ENCODE data around the gene ACTL6B. TPM values are rescaled to one million over a fixed set of nuclear protein-coding genes. Genes with fewer than 3 reads are reported as not detected.
A peak's percentile ranks its signal among the peaks of the same experiment; 100 is the strongest.

ACTL6B gene
- total and polyA plus RNA-seq, 9 of the 15 experiments (the other 6 are each of a cell fraction or from before 2014, with no cell fraction given), result not detected

DNA sequence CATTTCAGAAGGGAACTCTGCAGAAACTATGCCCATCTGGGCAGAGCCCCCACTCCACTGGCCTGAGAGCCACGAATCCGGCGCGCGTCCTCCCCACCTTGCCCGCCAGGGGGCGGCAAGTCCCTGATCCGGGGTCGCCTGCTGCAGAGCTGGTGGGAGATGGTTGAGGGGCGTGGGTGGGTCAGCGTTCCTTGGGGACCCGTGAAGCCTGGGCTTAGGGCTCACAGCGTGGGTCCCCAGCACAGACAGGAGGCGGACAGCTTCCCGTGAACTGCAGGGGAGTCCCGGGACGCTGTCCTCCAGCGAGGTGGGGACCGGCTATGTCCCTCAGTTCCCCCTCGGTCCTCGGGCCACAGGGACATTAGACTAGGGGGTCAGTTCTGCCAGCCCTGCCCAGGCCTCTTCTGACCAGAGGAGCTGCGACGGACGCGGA is 49.1 kb upstream of the ACTL6B start (continued):
- no peak for TF ChIP-seq ILK (tag; IDR thresholded peaks at IDR 0.05; ENCODE audit: borderline replicate concordance, low read depth)
- peak; percentile 18; the same call in 1 of the 2 replicates for TF ChIP-seq ESRRA (IDR thresholded peaks at IDR 0.05; ENCODE audit: borderline replicate concordance, low read depth)
- TF ChIP-seq STAG1 (CRISPR knock-in tag; IDR thresholded peaks at IDR 0.05; ENCODE audit: borderline replicate concordance), result peak; percentile 44
- TF ChIP-seq ZBTB17 (CRISPR knock-in tag; IDR thresholded peaks at IDR 0.05), result peak; percentile 88
- TF ChIP-seq NR4A1 (CRISPR knock-in tag; IDR thresholded peaks at IDR 0.05), result peak; percentile 82; the same call in 1 of the 2 replicates
- TF ChIP-seq NR4A1 (tag; IDR thresholded peaks at IDR 0.05), result no peak
- TF ChIP-seq, protein P1, sequence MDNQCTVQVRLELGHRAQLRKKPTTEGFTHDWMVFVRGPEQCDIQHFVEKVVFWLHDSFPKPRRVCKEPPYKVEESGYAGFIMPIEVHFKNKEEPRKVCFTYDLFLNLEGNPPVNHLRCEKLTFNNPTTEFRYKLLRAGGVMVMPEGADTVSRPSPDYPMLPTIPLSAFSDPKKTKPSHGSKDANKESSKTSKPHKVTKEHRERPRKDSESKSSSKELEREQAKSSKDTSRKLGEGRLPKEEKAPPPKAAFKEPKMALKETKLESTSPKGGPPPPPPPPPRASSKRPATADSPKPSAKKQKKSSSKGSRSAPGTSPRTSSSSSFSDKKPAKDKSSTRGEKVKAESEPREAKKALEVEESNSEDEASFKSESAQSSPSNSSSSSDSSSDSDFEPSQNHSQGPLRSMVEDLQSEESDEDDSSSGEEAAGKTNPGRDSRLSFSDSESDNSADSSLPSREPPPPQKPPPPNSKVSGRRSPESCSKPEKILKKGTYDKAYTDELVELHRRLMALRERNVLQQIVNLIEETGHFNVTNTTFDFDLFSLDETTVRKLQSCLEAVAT (IDR thresholded peaks at IDR 0.05), result peak in 1 of 2 experiments; percentile 58; a peak in 2 of 4 replicates
- TF ChIP-seq, protein P2, sequence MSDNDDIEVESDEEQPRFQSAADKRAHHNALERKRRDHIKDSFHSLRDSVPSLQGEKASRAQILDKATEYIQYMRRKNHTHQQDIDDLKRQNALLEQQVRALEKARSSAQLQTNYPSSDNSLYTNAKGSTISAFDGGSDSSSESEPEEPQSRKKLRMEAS (CRISPR knock-in tag; IDR thresholded peaks at IDR 0.05), result no peak
- no peak for TF ChIP-seq POLR2A (conservative IDR thresholded peaks at IDR 0.05)
- peak; percentile 48 for TF ChIP-seq NBN (IDR thresholded peaks at IDR 0.05; ENCODE audit: low read depth)
- TF ChIP-seq, protein P3, sequence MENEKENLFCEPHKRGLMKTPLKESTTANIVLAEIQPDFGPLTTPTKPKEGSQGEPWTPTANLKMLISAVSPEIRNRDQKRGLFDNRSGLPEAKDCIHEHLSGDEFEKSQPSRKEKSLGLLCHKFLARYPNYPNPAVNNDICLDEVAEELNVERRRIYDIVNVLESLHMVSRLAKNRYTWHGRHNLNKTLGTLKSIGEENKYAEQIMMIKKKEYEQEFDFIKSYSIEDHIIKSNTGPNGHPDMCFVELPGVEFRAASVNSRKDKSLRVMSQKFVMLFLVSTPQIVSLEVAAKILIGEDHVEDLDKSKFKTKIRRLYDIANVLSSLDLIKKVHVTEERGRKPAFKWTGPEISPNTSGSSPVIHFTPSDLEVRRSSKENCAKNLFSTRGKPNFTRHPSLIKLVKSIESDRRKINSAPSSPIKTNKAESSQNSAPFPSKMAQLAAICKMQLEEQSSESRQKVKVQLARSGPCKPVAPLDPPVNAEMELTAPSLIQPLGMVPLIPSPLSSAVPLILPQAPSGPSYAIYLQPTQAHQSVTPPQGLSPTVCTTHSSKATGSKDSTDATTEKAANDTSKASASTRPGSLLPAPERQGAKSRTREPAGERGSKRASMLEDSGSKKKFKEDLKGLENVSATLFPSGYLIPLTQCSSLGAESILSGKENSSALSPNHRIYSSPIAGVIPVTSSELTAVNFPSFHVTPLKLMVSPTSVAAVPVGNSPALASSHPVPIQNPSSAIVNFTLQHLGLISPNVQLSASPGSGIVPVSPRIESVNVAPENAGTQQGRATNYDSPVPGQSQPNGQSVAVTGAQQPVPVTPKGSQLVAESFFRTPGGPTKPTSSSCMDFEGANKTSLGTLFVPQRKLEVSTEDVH (IDR thresholded peaks at IDR 0.05; ENCODE audit: low read depth, partially characterized antibody), result peak; percentile 12
- TF ChIP-seq, protein P4, sequence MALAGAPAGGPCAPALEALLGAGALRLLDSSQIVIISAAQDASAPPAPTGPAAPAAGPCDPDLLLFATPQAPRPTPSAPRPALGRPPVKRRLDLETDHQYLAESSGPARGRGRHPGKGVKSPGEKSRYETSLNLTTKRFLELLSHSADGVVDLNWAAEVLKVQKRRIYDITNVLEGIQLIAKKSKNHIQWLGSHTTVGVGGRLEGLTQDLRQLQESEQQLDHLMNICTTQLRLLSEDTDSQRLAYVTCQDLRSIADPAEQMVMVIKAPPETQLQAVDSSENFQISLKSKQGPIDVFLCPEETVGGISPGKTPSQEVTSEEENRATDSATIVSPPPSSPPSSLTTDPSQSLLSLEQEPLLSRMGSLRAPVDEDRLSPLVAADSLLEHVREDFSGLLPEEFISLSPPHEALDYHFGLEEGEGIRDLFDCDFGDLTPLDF (CRISPR knock-in tag; IDR thresholded peaks at IDR 0.05), result no peak
- no peak for TF ChIP-seq HMG20A (CRISPR knock-in tag; conservative IDR thresholded peaks at IDR 0.05)
- TF ChIP-seq ZNF644 (tag; IDR thresholded peaks at IDR 0.05; ENCODE audit: low read depth), result no peak
- peak; percentile 35; the same call in 1 of the 2 replicates for TF ChIP-seq NFRKB (IDR thresholded peaks at IDR 0.05; ENCODE audit: low read depth)
- no peak for TF ChIP-seq MYC (IDR thresholded peaks at IDR 0.05; ENCODE audit: low read depth, low read length)
- peak; percentile 81; the same call in 1 of the 2 replicates for TF ChIP-seq MYC (CRISPR knock-in tag; IDR thresholded peaks at IDR 0.05; ENCODE audit: borderline replicate concordance, low read depth)
- peak; percentile 90 for TF ChIP-seq SMARCA5 (IDR thresholded peaks at IDR 0.05)
- TF ChIP-seq ZBTB8A (IDR thresholded peaks at IDR 0.05; ENCODE audit: partially characterized antibody), result no peak
- TF ChIP-seq, protein P5, sequence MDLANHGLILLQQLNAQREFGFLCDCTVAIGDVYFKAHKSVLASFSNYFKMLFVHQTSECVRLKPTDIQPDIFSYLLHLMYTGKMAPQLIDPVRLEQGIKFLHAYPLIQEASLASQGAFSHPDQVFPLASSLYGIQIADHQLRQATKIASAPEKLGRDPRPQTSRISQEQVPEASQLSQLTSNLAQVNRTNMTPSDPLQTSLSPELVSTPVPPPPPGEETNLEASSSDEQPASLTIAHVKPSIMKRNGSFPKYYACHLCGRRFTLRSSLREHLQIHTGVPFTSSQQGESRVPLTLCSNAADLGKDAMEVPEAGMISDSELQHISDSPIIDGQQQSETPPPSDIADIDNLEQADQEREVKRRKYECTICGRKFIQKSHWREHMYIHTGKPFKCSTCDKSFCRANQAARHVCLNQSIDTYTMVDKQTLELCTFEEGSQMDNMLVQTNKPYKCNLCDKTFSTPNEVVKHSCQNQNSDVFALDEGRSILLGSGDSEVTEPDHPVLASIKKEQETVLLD (IDR thresholded peaks at IDR 0.05), result peak; percentile 85
- TF ChIP-seq, protein P6, sequence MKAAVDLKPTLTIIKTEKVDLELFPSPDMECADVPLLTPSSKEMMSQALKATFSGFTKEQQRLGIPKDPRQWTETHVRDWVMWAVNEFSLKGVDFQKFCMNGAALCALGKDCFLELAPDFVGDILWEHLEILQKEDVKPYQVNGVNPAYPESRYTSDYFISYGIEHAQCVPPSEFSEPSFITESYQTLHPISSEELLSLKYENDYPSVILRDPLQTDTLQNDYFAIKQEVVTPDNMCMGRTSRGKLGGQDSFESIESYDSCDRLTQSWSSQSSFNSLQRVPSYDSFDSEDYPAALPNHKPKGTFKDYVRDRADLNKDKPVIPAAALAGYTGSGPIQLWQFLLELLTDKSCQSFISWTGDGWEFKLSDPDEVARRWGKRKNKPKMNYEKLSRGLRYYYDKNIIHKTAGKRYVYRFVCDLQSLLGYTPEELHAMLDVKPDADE (conservative IDR thresholded peaks at IDR 0.05; ENCODE audit: control insufficient read depth, low read depth, low read length), result peak; percentile 38; the same call in 1 of the 2 replicates

All from K562 (cell line).